Left ventricle myocardium inferior (tissue), 1 donor: ENCODE measurements around the gene THSD4. TPM values are rescaled to one million over a fixed set of nuclear protein-coding genes. Genes with fewer than 3 reads are reported as not detected.

Experiments used
- DNase-seq: peaks from one replicate; pipeline ENCODE4 v3.0.0-alpha.2; 2020
- H3K27ac ChIP-seq: fragments of 200-600 bp; replicated peaks from 2 replicates; pipeline ENCODE4 v1.8.0; 2021
- H3K27me3 ChIP-seq: fragments of 200-600 bp; 2 replicates; pipeline ENCODE4 v1.8.0; 2021; ENCODE audit warnings: low read depth
- H3K36me3 ChIP-seq: fragments of 200-600 bp; 2 replicates; pipeline ENCODE4 v1.8.0; 2021
- H3K4me1 ChIP-seq: fragments of 200-600 bp; 2 replicates; pipeline ENCODE4 v1.8.0; 2021
- H3K4me3 ChIP-seq: fragments of 200-600 bp; 2 replicates; pipeline ENCODE4 v1.8.0; 2021; ENCODE audit warnings: mild to moderate bottlenecking, moderate library complexity
- H3K9me3 ChIP-seq: fragments of 200-600 bp; replicated peaks from 2 replicates; pipeline ENCODE4 v1.8.0; 2021
- CTCF ChIP-seq: fragments of 200-600 bp; IDR thresholded peaks from 2 replicates; pipeline ENCODE4 v1.8.0; 2021; ENCODE audit warnings: antibody characterized with exemption, mild to moderate bottlenecking, borderline replicate concordance
- intact Hi-C: fragments of 100-400 bp; cut with micrococcal nuclease; formaldehyde crosslinking; loops from one replicate; pipeline ENCODE4 v1.11.0; 2022
- total RNA-seq: library from RNA; stranded (reverse); fragmentation: NEBNext Ultra II Directional; extraction: Animal tissue kit (Norgen Biotek cat#: 25700); gene quantifications from one replicate; pipeline ENCODE4 v1.2.1, GENCODE V29; 2021
- donor health status: DM: no; HTN: yes; CAD: no; lungs with severe emphysema.

The THSD4 gene
- total RNA-seq, 1 donor from 2014 or later: 95.8 TPM

DNA sequence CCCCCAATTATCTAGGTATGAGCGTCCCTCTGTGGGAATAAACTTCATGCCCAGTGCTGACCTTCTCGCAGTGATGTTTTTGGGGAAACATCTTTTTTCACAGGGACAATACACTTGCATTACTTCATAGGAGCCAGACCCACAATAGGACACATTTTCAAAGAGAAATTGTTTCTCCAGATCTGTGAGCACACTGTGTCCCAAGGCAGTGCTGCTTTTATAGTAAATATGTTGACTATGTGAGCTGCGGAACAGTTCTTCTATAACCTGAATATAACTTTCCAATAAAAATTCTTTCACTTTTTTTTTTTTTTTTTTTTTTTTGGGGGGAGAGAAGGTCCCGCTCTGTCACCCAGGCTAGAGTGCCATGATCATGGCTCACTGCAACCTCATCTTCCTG lies 17.4 kb upstream of the THSD4 start:
- no peak for TF ChIP-seq CTCF
- Histone ChIP-seq H3K27ac (no peak overlapping the region), H3K4me3 (no peak overlapping the region), H3K9me3 (no peaks in the 10 kb centered on the region), H3K27me3 (no peaks in the 10 kb centered on the region), H3K4me1 (peaks cover 7% of the 10 kb centered on the region), H3K36me3 (no peaks in the 10 kb centered on the region)
- no peak for DNase-seq
- intact Hi-C loops: no loop called here

GRCh38 chr15:71098920-71099319 lies 16.4 kb upstream of the THSD4 start:
- H3K4me3 ChIP-seq: no peak overlapping the region
- no peak for DNase-seq
- no peaks in the 10 kb centered on the region for H3K9me3 ChIP-seq
- H3K27me3 ChIP-seq: no peaks in the 10 kb centered on the region
- H3K36me3 ChIP-seq: no peaks in the 10 kb centered on the region
- intact Hi-C loops: no loop called here
- no peaks in the 10 kb centered on the region for H3K4me1 ChIP-seq
- TF ChIP-seq CTCF: no peak
- H3K27ac ChIP-seq: no peak overlapping the region

GRCh38 chr15:71103102-71103676 lies 12.1 kb upstream of the THSD4 start:
- Histone ChIP-seq H3K27me3 (no peaks in the 10 kb centered on the region), H3K4me1 (no peaks in the 10 kb centered on the region), H3K9me3 (no peaks in the 10 kb centered on the region), H3K36me3 (no peaks in the 10 kb centered on the region), H3K4me3 (no peak overlapping the region), H3K27ac (no peak overlapping the region)
- intact Hi-C loops: loop anchor here (10.0 kb wide), 3 partner anchors 88 to 332 kb away; partner anchors contain the start of genes LRRC49 and THAP10
- peak; percentile 67 for TF ChIP-seq CTCF
- peak; percentile 23 for DNase-seq

DNA sequence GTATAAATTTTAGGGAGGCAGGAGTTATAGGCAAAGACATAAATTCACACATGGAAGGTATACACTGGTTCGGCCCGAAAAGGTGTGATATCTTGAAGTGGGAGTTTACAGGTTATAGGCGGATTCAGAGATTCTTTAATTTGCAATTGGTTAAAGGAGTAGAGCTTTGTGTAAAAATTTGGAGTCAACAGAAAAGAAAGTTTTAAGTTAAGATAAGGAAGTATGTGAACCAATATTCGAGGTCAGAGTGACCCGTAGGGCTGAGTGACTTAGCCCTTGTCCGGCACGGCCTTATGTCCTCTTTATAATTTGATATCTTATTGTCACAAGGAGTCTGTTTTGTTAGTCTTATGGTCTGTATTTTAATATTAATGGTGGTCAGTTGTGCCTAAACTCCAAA lies 10.6 kb upstream of the THSD4 start:
- TF ChIP-seq CTCF: no peak
- intact Hi-C loops: loop anchor here (10.0 kb wide), 3 partner anchors 90 to 330 kb away; partner anchors contain the start of genes LRRC49 and THAP10
- Histone ChIP-seq H3K36me3 (no peaks in the 10 kb centered on the region), H3K4me3 (no peak overlapping the region), H3K27me3 (no peaks in the 10 kb centered on the region), H3K4me1 (no peaks in the 10 kb centered on the region), H3K9me3 (no peaks in the 10 kb centered on the region), H3K27ac (no peak overlapping the region)
- no peak for DNase-seq

DNA sequence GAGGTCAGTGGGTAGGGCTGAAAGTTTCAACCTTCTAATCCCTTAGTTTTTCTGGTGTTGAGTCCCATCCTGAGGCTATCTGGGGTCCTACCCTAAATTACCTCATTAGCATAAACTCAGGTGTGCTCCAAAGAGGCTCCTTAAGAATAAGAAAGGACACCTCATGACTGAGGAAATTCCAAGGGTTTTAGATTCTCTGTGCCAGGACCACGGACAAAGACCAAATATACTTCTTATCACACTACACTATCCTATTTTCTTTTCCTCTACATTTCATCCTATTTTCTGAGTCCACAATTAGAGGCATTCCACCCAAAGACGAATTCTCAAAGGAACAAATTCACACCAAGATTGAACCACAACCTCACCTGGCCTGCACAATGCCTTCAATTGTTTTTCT lies 9.8 kb upstream of the THSD4 start:
- Histone ChIP-seq H3K4me3 (no peak overlapping the region), H3K27me3 (no peaks in the 10 kb centered on the region), H3K4me1 (no peaks in the 10 kb centered on the region), H3K9me3 (no peaks in the 10 kb centered on the region), H3K36me3 (no peaks in the 10 kb centered on the region), H3K27ac (no peak overlapping the region)
- intact Hi-C loops: loop anchor here (10.0 kb wide), 3 partner anchors 91 to 329 kb away; partner anchors contain the start of genes LRRC49 and THAP10
- no peak for DNase-seq
- TF ChIP-seq CTCF: no peak
